ENCODE results near the gene SLCO3A1. TPM values are rescaled to one million over a fixed set of nuclear protein-coding genes. Genes with fewer than 3 reads are reported as not detected.
"Not testable (repeated sequence)": the region's sequence is repeated elsewhere in the genome, so short reads cannot be mapped to it uniquely, and the experiment has no call there.

Gene SLCO3A1
- total RNA-seq, 1 donor from 2014 or later: 25.9 TPM

- no peak for DNase-seq (ENCODE audit: low spot score)
Observed at GRCh38 chr15:92029767-92030166, 176.3 kb downstream of the SLCO3A1 start.

DNA sequence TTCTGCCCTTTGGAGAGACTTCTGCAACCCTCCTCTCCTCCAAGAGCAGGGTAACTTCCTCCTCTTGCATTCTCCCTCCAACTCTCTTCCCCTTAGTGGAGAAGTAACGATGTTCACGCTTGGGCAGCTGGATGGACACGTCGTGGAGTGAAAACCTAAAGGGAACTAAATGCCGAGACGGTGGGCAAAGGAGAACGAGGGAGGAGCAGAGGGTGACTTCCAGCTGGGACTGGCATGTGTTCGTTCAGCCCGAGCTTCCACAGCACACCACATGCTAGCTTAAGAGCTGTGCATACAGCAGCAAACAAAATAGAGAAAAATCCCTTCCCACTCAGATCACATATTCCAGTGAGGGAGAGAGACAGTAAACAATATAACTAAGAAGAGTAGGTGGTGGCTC, 179.8 kb downstream of the SLCO3A1 start:
- DNase-seq (ENCODE audit: low spot score): no peak

DNA sequence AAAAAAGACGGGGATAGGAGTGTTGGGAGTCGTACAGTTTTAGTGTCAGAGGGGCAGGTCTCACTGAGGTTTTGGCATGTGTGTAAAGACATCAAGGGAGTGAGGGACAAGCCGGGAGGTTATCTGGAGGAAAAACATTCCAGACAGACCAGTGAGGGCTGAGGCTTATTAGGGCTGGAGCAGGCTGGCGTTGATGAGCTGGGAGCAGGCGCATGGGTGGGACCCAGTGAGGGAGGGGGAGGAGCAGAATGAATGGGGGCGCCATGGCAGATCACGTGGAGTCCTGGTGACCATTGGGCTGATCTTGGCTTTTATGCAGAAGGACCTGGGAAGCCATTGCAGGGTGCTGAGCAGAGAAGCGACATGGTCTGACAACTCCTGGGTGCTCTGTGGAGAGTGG, 180.2 kb downstream of the SLCO3A1 start:
- DNase-seq (ENCODE audit: low spot score): no peak

- DNase-seq (ENCODE audit: low spot score): no peak
Observed at GRCh38 chr15:92034227-92034626, 180.7 kb downstream of the SLCO3A1 start.

DNA sequence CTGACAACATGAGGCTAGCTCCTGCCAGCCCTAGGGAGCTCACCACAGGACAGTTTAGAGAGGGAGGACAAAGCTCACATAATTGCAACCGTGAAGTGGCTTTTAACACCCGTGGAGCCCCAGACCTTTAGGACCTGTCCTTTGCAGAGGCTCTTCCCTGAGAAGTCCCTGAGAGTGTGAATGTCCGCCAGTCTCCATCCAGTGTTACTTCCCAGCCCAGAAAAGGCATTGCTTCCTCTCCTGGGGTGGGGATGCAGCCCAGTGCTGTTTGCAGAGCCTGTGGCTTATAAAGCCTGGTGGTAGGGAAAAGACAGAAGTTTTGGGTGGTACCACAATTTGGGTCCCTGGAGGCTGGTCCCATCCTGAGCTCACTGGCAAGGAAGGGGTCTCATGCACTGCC, 182.0 kb downstream of the SLCO3A1 start:
- no peak for DNase-seq (ENCODE audit: low spot score)

- no peak for DNase-seq (ENCODE audit: low spot score)
Observed at GRCh38 chr15:92035961-92036360, 182.5 kb downstream of the SLCO3A1 start.

- no peak for DNase-seq (ENCODE audit: low spot score)
Observed at GRCh38 chr15:92037491-92037890, 184.0 kb downstream of the SLCO3A1 start.

GRCh38 chr15:92040350-92040749, 186.8 kb downstream of the SLCO3A1 start:
- no peak for DNase-seq (ENCODE audit: low spot score)

- no peak for DNase-seq (ENCODE audit: low spot score)
Observed at GRCh38 chr15:92041371-92041770, 187.9 kb downstream of the SLCO3A1 start.

GRCh38 chr15:92043283-92043682, 189.8 kb downstream of the SLCO3A1 start:
- DNase-seq (ENCODE audit: low spot score): no peak

DNA sequence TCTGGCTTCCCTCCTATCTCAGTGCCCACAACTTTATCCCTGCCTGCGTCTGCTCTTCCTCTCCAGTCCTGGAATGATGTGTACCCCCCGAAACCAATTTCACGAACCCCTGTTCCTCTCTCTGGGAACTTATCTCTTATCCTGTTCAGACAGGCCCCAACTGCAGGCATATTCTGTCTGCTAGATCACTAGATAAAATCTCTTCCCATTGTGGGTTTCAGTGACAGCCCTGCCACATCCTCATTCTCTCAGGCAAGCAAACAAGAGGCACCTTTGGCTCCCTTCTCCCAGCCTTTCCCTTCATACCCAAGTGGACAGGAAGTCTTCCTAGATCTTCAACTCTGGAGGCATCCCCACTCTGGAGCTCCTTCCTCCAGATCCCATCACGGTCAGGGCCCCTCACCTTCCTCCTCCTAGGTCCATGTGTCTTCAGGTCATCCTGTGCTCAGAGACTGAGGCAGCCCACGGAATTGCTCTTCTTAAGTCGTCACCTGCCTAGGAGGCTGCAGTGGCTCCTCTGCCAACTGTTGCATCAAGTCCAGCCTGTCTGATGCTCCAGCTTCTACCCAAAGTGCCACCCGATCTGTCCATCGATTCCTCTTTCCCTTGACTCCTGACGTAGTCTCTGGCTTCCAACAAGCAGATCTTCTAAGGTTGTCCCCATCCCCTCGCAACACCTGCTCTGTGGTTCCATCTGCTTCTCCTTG, 190.8 kb downstream of the SLCO3A1 start:
- DNase-seq (ENCODE audit: low spot score): no peak

DNA sequence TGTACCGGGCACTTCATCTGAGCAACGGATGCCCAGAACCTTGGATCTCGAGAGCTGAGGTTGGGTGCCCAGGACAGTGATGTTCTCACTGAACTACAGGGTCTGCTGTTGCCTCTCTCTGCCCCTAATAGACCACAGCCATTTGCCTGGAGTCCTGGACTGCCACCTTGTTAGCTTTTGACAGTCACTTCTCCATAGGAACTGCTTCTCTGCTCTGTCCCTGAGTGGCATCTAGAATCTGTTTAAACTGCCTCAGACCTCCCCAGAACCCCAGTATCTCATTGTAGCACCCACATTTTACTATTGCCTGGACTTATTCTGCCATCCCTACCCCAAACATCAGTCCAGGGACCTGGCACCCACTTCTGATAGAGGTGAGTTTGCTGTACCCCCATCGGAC, 194.4 kb downstream of the SLCO3A1 start:
- DNase-seq (ENCODE audit: low spot score): no peak

DNA sequence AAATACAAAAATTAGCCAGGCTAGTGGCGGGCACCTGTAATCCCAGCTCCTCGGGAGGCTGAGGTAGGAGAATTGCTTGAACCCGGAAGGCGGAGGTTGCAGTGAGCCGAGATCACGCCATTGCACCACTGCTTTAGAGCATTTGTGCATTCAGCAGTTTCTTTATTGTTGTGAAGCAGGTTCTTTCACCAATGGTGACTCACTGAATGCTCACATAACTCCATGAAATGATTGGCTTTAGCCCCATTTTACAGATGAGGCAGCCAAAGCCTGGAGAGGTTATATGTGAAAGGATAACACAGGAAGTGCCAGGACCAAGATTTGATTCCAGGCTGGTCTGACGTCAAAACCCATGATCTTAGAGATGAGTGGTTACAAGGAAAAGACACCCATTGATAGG, 195.2 kb downstream of the SLCO3A1 start:
- no peak for DNase-seq (ENCODE audit: low spot score)

DNA sequence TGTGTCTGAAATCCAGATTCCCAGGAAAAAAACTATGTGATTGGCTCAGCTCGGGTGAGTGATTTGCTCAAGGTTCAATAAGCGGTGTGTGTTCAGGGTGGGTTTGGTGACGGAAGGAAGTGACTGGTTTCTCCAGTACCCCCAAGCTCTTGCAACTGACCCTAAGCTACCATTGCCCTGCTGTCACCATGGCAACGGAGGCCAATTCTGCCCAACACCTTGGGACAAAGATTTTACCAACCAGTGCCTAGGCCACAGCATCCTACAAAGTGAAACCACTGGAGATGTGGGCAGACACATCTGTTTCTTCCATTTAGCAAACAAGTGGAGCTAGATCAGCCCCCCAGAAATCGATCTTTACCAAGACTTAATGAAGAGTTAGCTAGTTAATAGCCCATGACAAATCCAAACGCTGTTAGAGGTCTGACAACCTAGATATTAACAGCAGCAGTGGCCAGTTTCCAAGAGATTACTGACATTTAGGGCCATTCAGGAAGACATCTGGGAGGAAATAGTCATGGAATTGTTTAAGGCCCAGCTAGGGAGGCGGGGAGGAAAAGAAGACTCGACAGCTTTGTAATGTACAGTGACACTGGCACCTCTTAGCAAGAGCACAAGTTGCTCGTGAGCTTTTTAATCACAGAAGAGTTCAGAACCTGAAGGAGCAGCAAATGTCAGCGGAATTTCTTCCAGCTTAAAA, 195.9 kb downstream of the SLCO3A1 start:
- DNase-seq (ENCODE audit: low spot score): no peak

DNA sequence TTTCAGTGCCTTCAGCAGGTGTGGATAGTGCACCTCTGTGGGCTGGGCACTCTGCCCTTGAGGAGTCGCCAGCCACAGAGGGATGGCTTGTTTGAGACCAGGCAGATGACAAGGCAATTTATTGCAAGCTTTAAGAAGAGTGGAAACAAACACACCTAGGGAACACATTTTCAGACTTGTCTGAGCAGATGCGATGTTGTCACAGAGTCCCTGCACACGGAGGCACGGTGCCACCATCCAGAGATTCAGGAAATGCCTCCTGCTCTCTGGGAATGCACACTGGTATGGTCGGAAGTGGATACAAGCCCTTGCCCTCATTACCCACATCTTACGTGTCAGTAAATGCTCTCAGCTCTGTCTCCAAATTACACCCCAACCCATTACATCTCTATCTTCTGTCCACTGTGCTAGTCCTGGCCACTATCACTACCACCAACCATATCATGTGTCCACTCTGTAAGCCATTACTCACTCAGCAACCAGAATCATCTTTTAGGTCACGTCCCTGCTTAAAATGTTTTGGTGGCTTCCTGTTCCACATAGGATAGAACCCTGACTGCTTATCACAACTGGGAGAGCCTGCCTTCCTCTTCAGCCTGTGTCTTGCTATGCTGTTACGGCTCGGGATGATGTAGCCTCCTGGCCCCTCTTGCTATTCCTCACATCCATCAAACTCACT, 196.9 kb downstream of the SLCO3A1 start:
- DNase-seq (ENCODE audit: low spot score): no peak

DNA sequence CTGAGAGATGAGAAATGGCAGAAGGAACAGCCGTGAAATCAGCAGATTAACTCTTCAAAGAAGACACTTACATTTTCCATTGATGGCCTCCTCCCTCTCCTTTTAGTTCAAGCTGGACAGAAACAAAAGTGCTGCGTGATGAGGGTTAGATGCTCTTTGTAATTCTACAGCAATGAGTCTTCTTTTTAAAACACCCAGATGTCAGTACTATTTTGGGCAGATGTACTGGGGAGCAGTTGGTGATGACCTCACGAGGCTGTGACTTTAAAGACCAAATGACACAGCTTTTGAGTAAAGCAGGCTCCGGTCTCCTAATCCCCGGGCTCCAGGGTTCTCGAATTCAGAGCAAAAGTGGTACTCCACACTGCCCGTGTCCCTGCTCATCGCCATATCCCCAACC, 198.2 kb downstream of the SLCO3A1 start:
- DNase-seq (ENCODE audit: low spot score): no peak

GRCh38 chr15:92053753-92054316, 200.3 kb downstream of the SLCO3A1 start:
- DNase-seq (ENCODE audit: low spot score): no peak

GRCh38 chr15:92056875-92057274, 203.4 kb downstream of the SLCO3A1 start:
- DNase-seq (ENCODE audit: low spot score): no peak

- DNase-seq (ENCODE audit: low spot score): no peak
Observed at GRCh38 chr15:92059036-92059970, 205.8 kb downstream of the SLCO3A1 start.

DNA sequence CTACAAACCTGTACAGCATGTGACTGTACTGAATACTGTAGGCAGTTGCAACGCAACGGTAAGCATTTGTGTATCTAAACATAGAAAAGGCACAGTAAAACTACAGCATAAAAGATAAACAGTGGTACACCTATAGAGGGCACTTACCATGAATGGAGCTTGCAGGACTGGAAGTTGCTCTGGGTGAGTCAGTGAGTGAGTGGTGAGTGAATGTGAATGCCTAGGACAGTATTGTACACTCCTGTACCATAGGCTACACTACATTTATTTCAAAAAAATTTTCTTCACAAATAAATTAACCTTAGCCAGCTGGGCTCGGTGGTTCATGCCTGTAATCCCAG, 206.4 kb downstream of the SLCO3A1 start:
- DNase-seq (ENCODE audit: low spot score): not testable (repeated sequence)

All from mesenteric fat pad (tissue), 1 donor.